IMR-90 (cell line): ENCODE results near the gene IP6K1. TPM values are rescaled to one million over a fixed set of nuclear protein-coding genes. Genes with fewer than 3 reads are reported as not detected.

ENCODE experiments used
- ATAC-seq: fragments of 200-7000 bp; cut with Tn5 transposase; 2 replicates; pipeline ENCODE4 v1.9.1; 2020; ENCODE audit warnings: low read depth, mild to moderate bottlenecking, moderate library complexity
- BruUV-seq: library from RNA; stranded (reverse); fragments of 400-500 nt; replicated peaks from 2 replicates; lab custom pipeline; 2021; lab: Mats Ljungman, UMichigan
- CTCF ChIA-PET: fragments of 300-600 bp; formaldehyde crosslinking; extraction: SDS; loops from one replicate; lab custom pipeline; 2021; ENCODE audit warnings: antibody characterized with exemption; lab: Yijun Ruan, JAX
- POLR2A ChIA-PET: fragments of 300-600 bp; sonication (Branson Sonifier 250); formaldehyde crosslinking; loops from one replicate; lab custom pipeline; 2022; ENCODE audit warnings: antibody characterized with exemption; ENCODE audit not compliant: unreplicated experiment; lab: Charles Lee
- DNase-seq: peaks from one replicate; pipeline ENCODE4 v3.0.0; 2013
- H2AFZ ChIP-seq: replicated peaks from 2 replicates; pipeline ENCODE3; 2013; ENCODE audit warnings: low read length, mild to moderate bottlenecking; ENCODE audit not compliant: poor library complexity
- H2AK5ac ChIP-seq: 2 replicates; pipeline ENCODE4 v1.6.1; 2013; ENCODE audit warnings: low read depth, low read length, inconsistent platforms
- H2AK9ac ChIP-seq: replicated peaks from 2 replicates; pipeline ENCODE3; 2013; ENCODE audit warnings: mild to moderate bottlenecking, low read depth, low read length, moderate library complexity; ENCODE audit not compliant: poor library complexity
- H2BK120ac ChIP-seq: 2 replicates; pipeline ENCODE4 v1.6.1; 2013; ENCODE audit warnings: low read depth, low read length, inconsistent platforms
- H2BK15ac ChIP-seq: 3 replicates; pipeline ENCODE4 v1.6.1; 2013; ENCODE audit warnings: low read depth, low read length, inconsistent platforms
- H2BK20ac ChIP-seq: 2 replicates; pipeline ENCODE4 v1.6.1; 2013; ENCODE audit warnings: low read depth, mild to moderate bottlenecking, inconsistent platforms, low read length, moderate library complexity
- H2BK5ac ChIP-seq: 2 replicates; pipeline ENCODE4 v1.6.1; 2013; ENCODE audit warnings: mild to moderate bottlenecking, low read depth, low read length, inconsistent platforms; ENCODE audit not compliant: poor library complexity, severe bottlenecking
- H3K14ac ChIP-seq: replicated peaks from 2 replicates; pipeline ENCODE4 v1.6.1; 2013; ENCODE audit warnings: low read depth, low read length, inconsistent platforms
- H3K18ac ChIP-seq: 2 replicates; pipeline ENCODE4 v1.6.1; 2013; ENCODE audit warnings: low read depth, low read length, control low read depth
- H3K23ac ChIP-seq: 2 replicates; pipeline ENCODE4 v1.6.1; 2013; ENCODE audit warnings: low read depth, low read length, inconsistent platforms
- H3K27ac ChIP-seq: 2 replicates; pipeline ENCODE4 v1.5.1; 2013; ENCODE audit warnings: mild to moderate bottlenecking, control low read depth, low read length; ENCODE audit not compliant: insufficient read depth
- H3K27me3 ChIP-seq: 2 replicates; pipeline ENCODE4 v1.6.1; 2013; ENCODE audit warnings: low read length; ENCODE audit not compliant: control insufficient read depth, insufficient read depth
- H3K36me3 ChIP-seq: 2 replicates; pipeline ENCODE4 v1.6.1; 2013; ENCODE audit warnings: low read length, mixed read lengths; ENCODE audit not compliant: control insufficient read depth, insufficient read depth
- H3K4ac ChIP-seq: 2 replicates; pipeline ENCODE4 v1.6.1; 2013; ENCODE audit warnings: low read depth, low read length, inconsistent platforms
- H3K4me1 ChIP-seq: 2 replicates; pipeline ENCODE4 v1.6.1; 2013; ENCODE audit warnings: low read length, mixed read lengths; ENCODE audit not compliant: control insufficient read depth, insufficient read depth
- H3K4me2 ChIP-seq: 2 replicates; pipeline ENCODE4 v1.6.1; 2013; ENCODE audit warnings: low read depth, mild to moderate bottlenecking, control low read depth, low read length, moderate library complexity
- H3K4me3 ChIP-seq: 2 replicates; pipeline ENCODE4 v1.5.1; 2013; ENCODE audit warnings: low read depth, mild to moderate bottlenecking, control low read depth, low read length, moderate library complexity; ENCODE audit not compliant: insufficient read depth
- H3K56ac ChIP-seq: 2 replicates; pipeline ENCODE4 v1.6.1; 2013; ENCODE audit warnings: low read length, inconsistent platforms; ENCODE audit not compliant: insufficient read depth; ENCODE audit errors: extremely low read depth
- H3K79me1 ChIP-seq, 2 experiments: 2 replicates each; pipeline ENCODE4 v1.6.1; 2013; ENCODE audit warnings: low read length in 2 of 2, inconsistent platforms in 1 of 2, low read depth in 1 of 2
- H3K9ac ChIP-seq: 2 replicates; pipeline ENCODE4 v1.6.1; 2013; ENCODE audit warnings: low read depth, low read length, control low read depth
- H3K9me1 ChIP-seq: 2 replicates; pipeline ENCODE4 v1.6.1; 2013; ENCODE audit warnings: low read length, inconsistent platforms; ENCODE audit not compliant: insufficient read depth
- H3K9me3 ChIP-seq: 2 replicates; pipeline ENCODE4 v1.6.1; 2013; ENCODE audit warnings: low read length; ENCODE audit not compliant: control insufficient read depth, insufficient read depth
- H4K20me1 ChIP-seq: 2 replicates; pipeline ENCODE4 v1.6.1; 2013; ENCODE audit warnings: low read length, inconsistent platforms; ENCODE audit not compliant: insufficient read depth
- H4K5ac ChIP-seq: 2 replicates; pipeline ENCODE4 v1.6.1; 2013; ENCODE audit warnings: mild to moderate bottlenecking, low read depth, low read length, control low read depth
- H4K8ac ChIP-seq, 2 experiments: 2 replicates each; pipeline ENCODE4 v1.6.1; 2013; ENCODE audit warnings: low read depth in 2 of 2, low read length in 2 of 2, control low read depth in 1 of 2, inconsistent platforms in 1 of 2
- H4K91ac ChIP-seq: 2 replicates; pipeline ENCODE4 v1.6.1; 2013; ENCODE audit warnings: low read depth, low read length, inconsistent platforms; ENCODE audit not compliant: insufficient read depth
- CEBPB ChIP-seq: IDR thresholded peaks from 2 replicates; pipeline ENCODE4 v1.6.1; 2012; ENCODE audit warnings: low read depth, low read length, improper control_type of control experiment
- CHD1 ChIP-seq: IDR thresholded peaks from 2 replicates; pipeline ENCODE4 v1.6.1; 2012; ENCODE audit warnings: low read depth, low read length, improper control_type of control experiment
- MXI1 ChIP-seq: IDR thresholded peaks from 2 replicates; pipeline ENCODE4 v1.6.1; 2012; ENCODE audit warnings: low read depth, mild to moderate bottlenecking, low read length, moderate library complexity, borderline replicate concordance
- RCOR1 ChIP-seq: IDR thresholded peaks from 2 replicates; pipeline ENCODE4 v1.6.1; 2012; ENCODE audit warnings: mild to moderate bottlenecking, low read length, improper control_type of control experiment; ENCODE audit not compliant: insufficient replicate concordance
- WGBS, 2 experiments: methylation state at CpG; one replicate each; pipeline versions ENCODE4 v1.1.5 to v1.1.7; 2013; ENCODE audit warnings: missing lambda C conversion rate in 2 of 2; ENCODE audit not compliant: insufficient read length in 1 of 2; ENCODE audit errors: extremely low coverage in 2 of 2; 5-methylcytosine and 5-hydroxymethylcytosine counted together
- dilution Hi-C: fragments of 300-500 bp; cut with HindIII; formaldehyde crosslinking; loops from one replicate; pipeline ENCODE4 v1.14.3; 2018; ENCODE audit warnings: low sequenced_read_pairs; ENCODE audit not compliant: unreplicated experiment
- in situ Hi-C: fragments of 300-500 bp; cut with MboI; formaldehyde crosslinking; loops from 3 replicates; pipeline ENCODE4 v1.14.3; 2019; ENCODE audit warnings: low sequenced_read_pairs, inconsistent platforms, mixed read lengths
- intact Hi-C: fragments of 100-400 bp; cut with micrococcal nuclease; formaldehyde crosslinking; loops from 2 replicates; pipeline ENCODE4 v1.10.0; 2022
- polyA plus RNA-seq, 3 experiments: library from polyadenylated mRNA; depleted of rRNA; stranded (reverse); fragments of >200 nt; gene quantifications; 2 replicates each; pipeline ENCODE4 v1.2.3, GENCODE V29; 2012; ENCODE audit warnings: low replicate concordance in 1 of 3
- total RNA-seq: library from RNA; depleted of rRNA; stranded (reverse); fragments of >200 nt; gene quantifications from 2 replicates; pipeline ENCODE4 v1.2.3, GENCODE V29; 2012

IP6K1 gene
- total and polyA plus RNA-seq, 2 of the 4 experiments (the other 2 are of a cell fraction), result 28.3 to 28.7 TPM

GRCh38 chr3:49715611-49716121, 70.7 kb downstream of the IP6K1 start:
- no peaks in the 10 kb centered on the region; the same call in 1 of the 2 replicates for H3K9me1 ChIP-seq
- in situ Hi-C loops, result no loop called here
- POLR2A ChIA-PET, result no interaction called here
- peaks cover 13% of the 10 kb centered on the region for H4K20me1 ChIP-seq
- no peak overlapping the region for H3K4me3 ChIP-seq
- no peaks in the 10 kb centered on the region for H3K27me3 ChIP-seq
- TF ChIP-seq MXI1 (no peak), CEBPB (no peak), RCOR1 (no peak), CHD1 (no peak)
- H3K9me3 ChIP-seq, result no peaks in the 10 kb centered on the region
- H3K9ac ChIP-seq, result no peak overlapping the region
- H2BK5ac ChIP-seq, result no peak overlapping the region
- no peak overlapping the region for H4K8ac ChIP-seq
- no peak overlapping the region for H2AK5ac ChIP-seq
- CTCF ChIA-PET, result no interaction called here
- intact Hi-C loops, result no loop called here
- H3K4me1 ChIP-seq, result peaks cover 6% of the 10 kb centered on the region
- peaks cover 12% of the 10 kb centered on the region; the same call in 1 of the 2 replicates for H3K36me3 ChIP-seq
- no peak overlapping the region for H3K14ac ChIP-seq
- no peak overlapping the region for H3K18ac ChIP-seq
- no peak overlapping the region for H3K56ac ChIP-seq
- H2BK20ac ChIP-seq, result no peak overlapping the region
- no TSS peak for BruUV-seq
- H2BK120ac ChIP-seq, result no peak overlapping the region
- ATAC-seq (no peak), DNase-seq (no peak)
- H3K79me1 ChIP-seq, result peaks cover 2 to 10% of the 10 kb centered on the region in 2 experiments; a peak in 2 of 4 replicates
- no peak overlapping the region for H3K4me2 ChIP-seq
- WGBS, 2 experiments, result 93% methylated on average over 9 of the region's 13 CpGs; no CpG with 5 or more reads in 1 of the 2 experiments
- dilution Hi-C loops, result no loop called here
- no peak overlapping the region for H3K23ac ChIP-seq
- no peak overlapping the region for H4K91ac ChIP-seq
- H2AFZ ChIP-seq, result no peak overlapping the region
- H2AK9ac ChIP-seq, result no peak overlapping the region
- no peak overlapping the region for H4K5ac ChIP-seq
- no peak overlapping the region for H3K27ac ChIP-seq
- no peak overlapping the region for H2BK15ac ChIP-seq
- H3K4ac ChIP-seq, result no peak overlapping the region
